Measurements from ENCODE around the gene CRIP2.

CRIP2 gene, protein sequence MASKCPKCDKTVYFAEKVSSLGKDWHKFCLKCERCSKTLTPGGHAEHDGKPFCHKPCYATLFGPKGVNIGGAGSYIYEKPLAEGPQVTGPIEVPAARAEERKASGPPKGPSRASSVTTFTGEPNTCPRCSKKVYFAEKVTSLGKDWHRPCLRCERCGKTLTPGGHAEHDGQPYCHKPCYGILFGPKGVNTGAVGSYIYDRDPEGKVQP

DNA sequence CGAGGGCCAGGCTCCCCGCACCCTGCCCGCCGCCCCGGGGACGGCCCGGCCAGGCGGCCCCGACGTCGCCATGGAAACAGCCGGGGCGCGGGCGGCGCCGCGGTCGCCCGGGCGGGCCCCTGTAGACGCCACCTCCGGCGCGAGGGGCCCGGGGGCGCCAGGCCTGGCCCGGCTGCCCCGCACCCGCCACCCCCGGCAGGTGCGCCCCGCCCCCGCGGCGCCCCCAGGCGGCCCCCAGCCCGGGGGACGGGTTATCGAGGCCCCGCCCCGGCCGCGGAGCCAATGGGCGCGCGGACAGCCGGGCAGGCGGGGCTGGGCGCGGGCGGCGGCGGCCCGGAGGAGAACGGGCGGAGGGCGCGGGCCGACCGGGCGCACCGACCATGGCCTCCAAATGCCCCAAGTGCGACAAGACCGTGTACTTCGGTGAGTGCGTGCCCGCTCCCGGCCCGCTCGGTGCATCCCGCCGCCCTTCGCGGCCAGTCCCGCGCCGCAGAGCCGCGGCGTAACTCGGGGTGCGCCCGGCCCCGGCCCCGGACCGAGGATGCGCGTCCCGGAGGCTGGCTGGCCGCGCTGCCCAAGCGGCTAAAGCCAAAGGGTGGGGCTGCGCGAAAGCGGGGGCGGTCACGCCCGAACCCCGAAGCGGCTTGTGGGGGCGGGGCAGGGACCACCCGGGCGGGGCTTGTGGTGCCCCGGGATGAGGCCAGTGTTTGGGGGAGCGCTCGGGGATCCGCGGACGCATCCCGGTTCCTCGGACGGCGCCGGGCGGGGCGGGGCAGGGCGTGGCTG lies at the start of gene CRIP2:
Gene CRIP2 (plus strand): TSS at position 339 of the 786 bp plus-strand sequence. CDS start 42 bp downstream, at position 381.
- Histone ChIP-seq H3K27ac (peak within 1 kb of the TSS; percentile 93), H3K27me3 (ENCODE audit: insufficient read depth, low read depth, severe bottlenecking) (no peaks in the 10 kb centered on the region)

DNA sequence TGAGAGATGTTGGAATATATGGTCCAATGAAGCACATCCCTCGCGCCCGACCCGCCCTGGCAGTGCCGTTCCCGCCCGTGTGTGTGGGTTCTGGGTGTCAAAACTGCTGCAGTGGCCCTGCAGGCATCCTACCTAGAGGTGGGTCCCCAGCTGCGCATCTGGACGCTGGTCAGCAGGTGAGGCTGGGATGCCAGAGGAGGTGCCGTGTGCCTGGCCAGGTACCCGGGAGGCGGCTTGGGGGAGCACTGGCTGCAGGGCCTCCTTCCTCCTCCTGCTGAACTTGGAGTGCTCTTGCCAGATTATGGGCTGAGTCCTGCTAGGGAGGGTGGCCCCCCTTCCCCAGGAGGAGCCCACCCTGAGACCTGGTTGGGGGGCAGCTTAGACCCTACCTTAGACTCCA lies 49.8 kb upstream of the CRIP2 start:
- no peak overlapping the region for H3K4me3 ChIP-seq (ENCODE audit: low read depth, low read length)
- no peak for DNase-seq
- H3K9me3 ChIP-seq (ENCODE audit: severe bottlenecking), result no peaks in the 10 kb centered on the region
- TF ChIP-seq, protein P1, sequence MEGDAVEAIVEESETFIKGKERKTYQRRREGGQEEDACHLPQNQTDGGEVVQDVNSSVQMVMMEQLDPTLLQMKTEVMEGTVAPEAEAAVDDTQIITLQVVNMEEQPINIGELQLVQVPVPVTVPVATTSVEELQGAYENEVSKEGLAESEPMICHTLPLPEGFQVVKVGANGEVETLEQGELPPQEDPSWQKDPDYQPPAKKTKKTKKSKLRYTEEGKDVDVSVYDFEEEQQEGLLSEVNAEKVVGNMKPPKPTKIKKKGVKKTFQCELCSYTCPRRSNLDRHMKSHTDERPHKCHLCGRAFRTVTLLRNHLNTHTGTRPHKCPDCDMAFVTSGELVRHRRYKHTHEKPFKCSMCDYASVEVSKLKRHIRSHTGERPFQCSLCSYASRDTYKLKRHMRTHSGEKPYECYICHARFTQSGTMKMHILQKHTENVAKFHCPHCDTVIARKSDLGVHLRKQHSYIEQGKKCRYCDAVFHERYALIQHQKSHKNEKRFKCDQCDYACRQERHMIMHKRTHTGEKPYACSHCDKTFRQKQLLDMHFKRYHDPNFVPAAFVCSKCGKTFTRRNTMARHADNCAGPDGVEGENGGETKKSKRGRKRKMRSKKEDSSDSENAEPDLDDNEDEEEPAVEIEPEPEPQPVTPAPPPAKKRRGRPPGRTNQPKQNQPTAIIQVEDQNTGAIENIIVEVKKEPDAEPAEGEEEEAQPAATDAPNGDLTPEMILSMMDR (IDR thresholded peaks at IDR 0.05; ENCODE audit: low read depth, low read length), result no peak
- no peaks in the 10 kb centered on the region for H3K27me3 ChIP-seq (ENCODE audit: insufficient read depth, low read depth, severe bottlenecking)
- H3K27ac ChIP-seq, result no peak overlapping the region
- H3K36me3 ChIP-seq, result peaks cover 48% of the 10 kb centered on the region

More for the DNA sequence above, at the start of gene CRIP2:
- TF ChIP-seq, protein P1 (IDR thresholded peaks at IDR 0.05; ENCODE audit: low read depth, low read length), result no peak
- H3K36me3 ChIP-seq, result no peaks in the 10 kb centered on the region; the same call in none of the 2 replicates
- peak; percentile 50 for DNase-seq
- H3K4me3 ChIP-seq (ENCODE audit: low read depth, low read length), result peak within 1 kb of the TSS; percentile 61
- H3K9me3 ChIP-seq (ENCODE audit: severe bottlenecking), result no peaks in the 10 kb centered on the region

DNA sequence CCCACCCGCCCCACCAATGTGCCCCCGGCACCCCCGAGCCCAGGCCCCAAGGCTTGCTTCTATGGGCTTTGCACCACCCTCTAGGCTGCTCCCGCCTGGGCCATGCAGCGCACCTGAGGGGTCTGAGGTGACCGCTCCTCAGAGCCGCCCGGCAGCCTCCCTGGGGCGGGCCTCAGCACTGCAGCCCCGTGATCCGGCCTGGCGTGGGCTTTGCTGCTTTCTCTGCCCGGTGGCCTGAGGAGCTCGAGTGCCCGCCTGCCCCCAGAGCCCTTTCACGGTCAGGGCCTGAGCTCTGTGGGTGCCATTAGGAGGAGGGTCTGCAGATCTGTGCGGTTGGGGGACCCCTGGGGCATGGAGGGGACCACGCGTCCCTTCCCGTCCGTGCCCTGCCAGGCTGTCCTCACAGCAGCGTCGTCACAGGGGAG lies 48.8 kb upstream of the CRIP2 start:
- H3K27me3 ChIP-seq (ENCODE audit: insufficient read depth, low read depth, severe bottlenecking), result no peaks in the 10 kb centered on the region
- peaks cover 52% of the 10 kb centered on the region for H3K36me3 ChIP-seq
- no peak for DNase-seq
- no peak overlapping the region for H3K4me3 ChIP-seq (ENCODE audit: low read depth, low read length)
- peaks cover 2% of the 10 kb centered on the region for H3K9me3 ChIP-seq (ENCODE audit: severe bottlenecking)
- TF ChIP-seq, protein P1 (IDR thresholded peaks at IDR 0.05; ENCODE audit: low read depth, low read length), result no peak
- H3K27ac ChIP-seq, result no peak overlapping the region

DNA sequence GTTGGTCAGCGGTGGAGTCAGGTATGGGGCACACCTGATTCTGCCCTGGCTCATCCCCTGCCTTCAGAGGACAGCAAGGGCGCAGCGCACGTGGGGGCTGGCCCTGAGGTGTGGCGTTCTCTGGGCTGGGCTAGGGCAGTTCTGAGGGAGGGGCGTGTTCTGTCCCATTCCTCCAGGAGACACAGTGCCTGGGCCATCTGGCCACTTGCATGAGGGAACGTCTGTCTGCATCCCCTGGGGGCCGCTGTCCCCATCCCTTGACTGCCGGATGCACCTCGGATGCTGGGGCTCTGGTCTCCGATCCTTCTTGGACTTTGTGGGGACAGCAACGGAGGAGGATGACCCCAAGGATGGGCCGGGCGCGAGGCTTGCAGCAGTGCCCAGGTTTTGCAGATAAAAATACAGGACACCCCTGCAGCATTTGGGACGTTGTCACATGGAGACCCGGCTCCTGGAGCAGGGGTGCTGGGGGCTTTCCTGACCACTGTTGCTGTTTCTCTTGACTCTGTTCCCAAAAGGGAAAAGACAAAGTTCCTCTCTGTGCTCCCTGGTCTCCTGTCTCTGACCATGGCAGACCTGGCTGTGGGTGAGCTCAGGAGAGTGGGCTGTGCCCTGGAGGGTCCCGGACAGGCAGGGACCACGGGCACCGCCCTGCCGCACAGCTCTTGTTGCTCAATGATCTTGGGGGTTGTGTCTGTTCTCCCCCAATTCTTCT lies 48.0 kb upstream of the CRIP2 start:
- Histone ChIP-seq H3K4me3 (ENCODE audit: low read depth, low read length) (no peak overlapping the region), H3K27me3 (ENCODE audit: insufficient read depth, low read depth, severe bottlenecking) (no peaks in the 10 kb centered on the region), H3K27ac (no peak overlapping the region), H3K9me3 (ENCODE audit: severe bottlenecking) (peaks cover 5% of the 10 kb centered on the region), H3K36me3 (peaks cover 47% of the 10 kb centered on the region)
- no peak for DNase-seq
- TF ChIP-seq, protein P1 (IDR thresholded peaks at IDR 0.05; ENCODE audit: low read depth, low read length), result no peak

DNA sequence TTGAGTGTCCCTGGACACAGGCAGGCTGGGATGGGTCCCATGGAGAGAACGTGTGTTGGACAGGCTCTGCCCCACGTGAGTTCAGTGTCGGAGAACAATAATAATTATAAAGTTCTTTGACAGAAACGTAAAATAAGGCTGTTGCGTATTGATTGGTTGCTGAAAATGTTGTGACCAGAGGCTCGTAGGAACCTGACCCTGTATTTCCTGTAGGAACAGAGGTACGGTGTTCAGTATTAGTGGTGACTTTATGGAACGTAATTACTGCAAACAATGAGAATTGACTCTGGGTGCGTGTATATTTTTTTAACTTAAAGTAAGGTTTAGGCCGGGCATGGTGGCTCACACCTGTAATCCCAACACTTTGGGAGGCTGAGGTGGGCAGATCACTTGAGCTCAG lies 47.2 kb upstream of the CRIP2 start:
- no peak overlapping the region for H3K4me3 ChIP-seq (ENCODE audit: low read depth, low read length)
- H3K36me3 ChIP-seq, result peaks cover 39% of the 10 kb centered on the region
- peaks cover 5% of the 10 kb centered on the region for H3K9me3 ChIP-seq (ENCODE audit: severe bottlenecking)
- DNase-seq, result no peak
- TF ChIP-seq, protein P1 (IDR thresholded peaks at IDR 0.05; ENCODE audit: low read depth, low read length), result no peak
- H3K27ac ChIP-seq, result no peak overlapping the region
- no peaks in the 10 kb centered on the region for H3K27me3 ChIP-seq (ENCODE audit: insufficient read depth, low read depth, severe bottlenecking)

Data from WERI-Rb-1 (cell line).